Activated naive CD8-positive, alpha-beta T cell treated with anti-CD3 and anti-CD28 coated beads, Interleukin-2, amount 50 U/mL, for 24 hours (primary cell): ENCODE results near the gene CASK.
"Not testable (repeated sequence)": the region's sequence is repeated elsewhere in the genome, so short reads cannot be mapped to it uniquely, and the experiment has no call there.

Experiments used
- ATAC-seq: fragments of 150-1000 bp; cut with Tn5 transposase; one replicate; pipeline ENCODE4 v1.10.0; 2021
- DNase-seq: peaks from one replicate; pipeline ENCODE4 v3.0.0; 2021
- H3K27ac Mint-ChIP-seq: one replicate; pipeline ENCODE4 v1.8.0; 2021; ENCODE audit warnings: mild to moderate bottlenecking, mixed read lengths
- H3K27me3 Mint-ChIP-seq: one replicate; pipeline ENCODE4 v1.8.0; 2021; ENCODE audit warnings: mixed read lengths
- H3K36me3 Mint-ChIP-seq: one replicate; pipeline ENCODE4 v1.8.0; 2021; ENCODE audit warnings: low read depth, mixed read lengths
- H3K4me1 Mint-ChIP-seq: one replicate; pipeline ENCODE4 v1.8.0; 2021; ENCODE audit warnings: mixed read lengths
- H3K4me3 Mint-ChIP-seq: one replicate; pipeline ENCODE4 v1.8.0; 2021; ENCODE audit warnings: mild to moderate bottlenecking, moderate library complexity, mixed read lengths
- H3K9me3 Mint-ChIP-seq: one replicate; pipeline ENCODE4 v1.8.0; 2021; ENCODE audit warnings: mixed read lengths

CASK gene

DNA sequence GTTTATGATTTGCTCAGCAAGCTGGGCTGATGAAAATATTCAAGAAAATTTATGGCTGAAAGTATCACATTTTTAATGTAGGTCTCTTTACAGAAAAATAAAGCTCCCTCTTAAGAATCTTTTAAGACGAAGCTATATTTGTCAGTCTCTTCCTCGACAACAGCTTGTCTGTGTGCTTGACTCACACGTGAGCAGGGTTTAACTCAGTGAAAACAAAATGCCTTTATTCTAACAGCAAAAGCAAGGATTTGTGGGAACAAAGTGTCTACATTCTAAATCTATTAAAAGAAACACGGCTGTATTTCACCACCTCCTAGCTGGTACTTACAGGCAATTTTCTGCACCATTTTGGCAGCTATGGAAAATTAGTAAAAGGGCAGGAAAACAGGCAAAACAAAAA, 400.7 kb downstream of the CASK start:
- Mint-ChIP-seq H3K4me1 (peaks cover 28% of the 10 kb centered on the region), H3K9me3 (no peaks in the 10 kb centered on the region), H3K4me3 (no peak overlapping the region), H3K36me3 (peaks cover 5% of the 10 kb centered on the region), H3K27me3 (no peaks in the 10 kb centered on the region), H3K27ac (no peak overlapping the region)
- ATAC-seq: no peak
- DNase-seq: no peak

DNA sequence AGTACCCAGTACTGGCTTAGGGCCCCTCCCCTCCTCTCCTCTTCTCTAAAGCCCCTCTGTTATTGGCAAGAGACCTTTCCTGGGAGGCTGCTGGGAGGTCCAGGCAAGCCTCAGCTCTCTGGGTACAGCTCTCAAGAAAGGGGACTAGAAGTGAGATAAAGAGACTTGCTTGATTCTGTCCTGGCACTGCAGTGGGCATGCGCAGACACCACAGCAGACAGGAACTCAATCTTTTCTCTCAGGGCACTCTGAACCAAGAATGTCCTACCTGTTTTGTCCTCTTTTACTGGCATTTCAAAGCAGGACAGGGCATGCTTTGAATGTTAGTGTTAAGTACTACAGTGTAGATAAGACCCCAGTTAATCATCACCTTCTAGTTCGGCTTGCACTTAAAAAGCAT, 401.3 kb downstream of the CASK start:
- no peak overlapping the region for H3K27ac Mint-ChIP-seq

DNA sequence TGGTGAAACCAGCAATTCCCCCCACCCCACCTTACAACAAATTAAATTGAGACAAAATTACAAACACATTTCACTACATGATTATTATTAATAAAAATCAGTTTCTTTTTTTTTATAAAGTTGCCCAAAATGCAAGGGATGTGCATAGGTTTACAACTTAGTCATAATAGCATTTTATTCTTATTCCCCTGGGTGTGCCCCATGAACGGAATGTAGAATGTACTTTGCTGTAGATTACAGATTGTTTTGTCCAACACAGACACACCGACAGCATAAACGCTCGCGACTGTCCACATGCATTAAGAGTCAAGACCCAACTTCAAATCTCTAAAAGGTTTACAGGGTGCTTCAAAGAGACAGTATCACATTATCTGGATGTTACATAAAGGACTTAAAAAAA, 403.9 kb downstream of the CASK start:
- Mint-ChIP-seq H3K9me3 (no peaks in the 10 kb centered on the region), H3K4me1 (peaks cover 31% of the 10 kb centered on the region), H3K27ac (no peak overlapping the region), H3K27me3 (no peaks in the 10 kb centered on the region), H3K4me3 (no peak overlapping the region), H3K36me3 (peaks cover 3% of the 10 kb centered on the region)
- ATAC-seq (no peak), DNase-seq (no peak)

More for the DNA sequence above, 401.3 kb downstream of the CASK start:
- peaks cover 5% of the 10 kb centered on the region for H3K36me3 Mint-ChIP-seq
- H3K4me1 Mint-ChIP-seq: peaks cover 29% of the 10 kb centered on the region
- no peaks in the 10 kb centered on the region for H3K9me3 Mint-ChIP-seq
- no peak overlapping the region for H3K4me3 Mint-ChIP-seq
- DNase-seq (no peak), ATAC-seq (no peak)
- H3K27me3 Mint-ChIP-seq: no peaks in the 10 kb centered on the region

DNA sequence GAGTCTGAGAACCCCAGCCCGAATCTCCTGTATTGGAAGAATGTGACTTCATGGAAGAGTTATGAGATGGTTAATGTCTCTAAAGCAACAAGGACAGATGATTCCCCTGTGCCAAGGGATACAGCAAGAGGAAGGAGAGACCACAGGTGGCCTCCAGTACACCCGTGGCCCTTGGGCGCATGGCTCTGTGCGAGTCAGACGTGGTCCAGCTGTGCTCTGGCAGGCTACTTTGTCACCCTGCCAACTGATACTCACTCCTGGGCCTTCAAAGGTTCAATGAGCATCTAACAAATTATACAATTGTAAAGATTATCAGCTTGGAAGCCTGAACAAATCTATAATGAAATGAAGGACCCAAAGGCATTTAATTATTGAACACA, 404.5 kb downstream of the CASK start:
- H3K4me1 Mint-ChIP-seq: peaks cover 37% of the 10 kb centered on the region
- no peak overlapping the region for H3K4me3 Mint-ChIP-seq
- H3K36me3 Mint-ChIP-seq: peaks cover 2% of the 10 kb centered on the region
- H3K27ac Mint-ChIP-seq: peak overlapping the region; percentile 14
- H3K27me3 Mint-ChIP-seq: no peaks in the 10 kb centered on the region
- DNase-seq: no peak
- H3K9me3 Mint-ChIP-seq: no peaks in the 10 kb centered on the region
- ATAC-seq: no peak

DNA sequence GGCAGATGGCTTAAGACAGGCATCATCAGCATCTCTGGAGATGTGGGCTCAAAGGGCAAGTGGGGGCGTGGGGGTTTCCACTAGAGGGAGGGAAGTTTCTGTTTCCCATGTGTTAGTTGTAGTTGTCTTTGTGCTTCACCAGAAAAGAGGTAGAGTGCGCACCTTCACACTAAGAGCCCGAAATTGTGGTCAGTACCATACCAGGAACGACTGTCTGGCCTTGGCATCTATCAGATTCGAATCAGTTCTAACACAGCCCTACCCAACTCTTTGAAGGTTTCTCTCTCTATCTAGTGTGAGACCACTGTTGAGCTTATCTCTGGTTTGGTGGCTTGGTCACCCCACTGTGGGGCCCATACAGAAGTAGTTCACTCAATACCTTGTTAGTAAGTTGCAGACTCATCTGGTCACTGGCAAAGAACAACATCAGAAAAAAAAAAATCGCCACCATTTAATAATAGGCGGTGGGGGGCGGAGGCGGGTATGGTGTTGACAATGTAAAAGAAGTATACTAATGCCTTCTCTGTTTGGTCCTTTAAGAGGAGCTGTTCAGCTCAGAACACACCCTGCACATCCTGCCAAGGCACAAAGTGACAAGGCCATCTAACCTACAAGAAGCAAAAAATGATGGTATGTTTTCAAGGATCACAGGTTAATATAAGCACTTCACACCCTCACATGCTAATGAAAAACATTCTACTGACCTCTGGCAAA, 405.1 kb downstream of the CASK start:
- Mint-ChIP-seq H3K27me3 (no peaks in the 10 kb centered on the region), H3K4me3 (no peak overlapping the region), H3K36me3 (no peaks in the 10 kb centered on the region), H3K27ac (peak overlapping the region; percentile 75), H3K9me3 (no peaks in the 10 kb centered on the region), H3K4me1 (peaks cover 43% of the 10 kb centered on the region)
- ATAC-seq (peak; percentile 84), DNase-seq (peak; percentile 42)

DNA sequence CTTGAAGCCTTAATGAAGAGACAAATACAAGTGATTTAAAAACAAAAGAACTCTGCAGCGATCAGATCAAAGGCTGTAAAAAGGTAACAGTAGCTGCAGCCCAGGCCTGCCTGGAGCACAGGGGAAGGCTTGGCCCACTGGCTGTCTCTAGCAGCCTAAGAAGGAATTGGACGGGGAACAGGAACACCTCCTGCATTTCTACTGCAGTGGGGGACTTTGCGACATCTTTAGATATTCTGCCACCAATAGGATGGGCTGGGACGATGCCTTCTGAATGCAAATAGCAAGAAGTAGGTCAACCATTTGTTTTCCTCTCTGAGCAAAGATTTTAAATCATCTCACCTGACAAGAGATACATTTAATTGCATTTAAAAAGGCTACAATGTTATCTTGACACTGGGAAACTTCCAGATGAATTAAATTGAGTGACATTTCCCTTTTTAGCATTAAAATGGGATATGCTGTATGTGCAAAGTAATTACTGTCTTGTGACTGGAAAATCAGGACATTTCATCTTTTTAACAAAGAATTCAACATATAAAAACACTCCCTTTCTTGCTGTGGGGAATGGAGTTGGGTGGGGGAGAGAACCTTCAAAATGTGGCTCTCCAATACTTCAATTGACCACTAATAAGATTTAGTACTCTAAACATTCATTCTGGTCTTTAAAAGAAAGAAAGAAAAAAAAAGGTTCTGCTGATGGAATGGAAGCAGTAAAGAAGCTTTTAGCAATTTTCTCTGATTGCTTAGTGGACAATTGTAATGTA, 406.2 kb downstream of the CASK start:
- Mint-ChIP-seq H3K36me3 (no peaks in the 10 kb centered on the region), H3K27me3 (no peaks in the 10 kb centered on the region), H3K9me3 (no peaks in the 10 kb centered on the region), H3K4me3 (no peak overlapping the region), H3K27ac (no peak overlapping the region), H3K4me1 (peaks cover 49% of the 10 kb centered on the region)
- ATAC-seq: no peak
- no peak for DNase-seq

DNA sequence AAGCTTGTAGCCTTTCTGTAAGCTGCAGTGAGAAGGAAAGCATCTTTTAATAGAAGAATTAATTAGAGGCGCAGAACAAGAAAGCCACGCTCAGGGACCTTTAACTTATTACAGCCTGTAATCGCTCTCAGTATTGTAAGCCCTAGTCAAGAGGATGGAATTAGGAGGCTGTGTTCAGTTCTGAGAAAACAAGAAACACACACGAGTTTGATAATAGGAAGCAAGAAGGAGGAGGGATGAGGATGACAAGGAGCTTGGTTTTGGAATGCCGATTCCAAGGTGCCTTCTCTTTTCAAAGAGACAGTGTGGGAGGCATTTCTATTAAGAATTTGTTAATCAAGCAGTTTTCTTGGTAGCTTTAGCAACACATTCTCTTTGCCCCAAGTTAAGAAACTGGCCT, 406.9 kb downstream of the CASK start:
- no peak for DNase-seq
- Mint-ChIP-seq H3K4me1 (peaks cover 52% of the 10 kb centered on the region), H3K9me3 (no peaks in the 10 kb centered on the region), H3K27ac (no peak overlapping the region), H3K27me3 (no peaks in the 10 kb centered on the region), H3K36me3 (no peaks in the 10 kb centered on the region), H3K4me3 (no peak overlapping the region)
- no peak for ATAC-seq

DNA sequence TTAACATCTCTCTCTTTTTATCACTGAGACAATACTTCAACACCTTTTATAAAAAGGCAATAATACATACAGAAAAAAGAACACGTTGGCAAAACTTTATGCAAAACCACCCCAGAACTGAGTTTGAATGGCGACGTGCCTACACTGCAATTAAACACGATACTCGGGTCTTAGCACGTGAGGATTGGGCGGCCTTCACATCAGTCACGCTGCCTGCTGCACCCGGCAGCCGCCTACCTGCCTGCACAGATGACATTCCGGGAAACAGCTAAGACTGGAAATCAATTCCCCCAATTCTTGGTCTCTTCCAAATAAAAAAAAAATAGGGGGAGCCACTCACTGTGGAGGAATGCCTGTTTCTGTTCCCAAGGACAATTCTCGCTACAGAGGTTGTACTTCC, 408.0 kb downstream of the CASK start:
- Mint-ChIP-seq H3K4me3 (no peak overlapping the region), H3K36me3 (no peaks in the 10 kb centered on the region), H3K27me3 (no peaks in the 10 kb centered on the region), H3K9me3 (no peaks in the 10 kb centered on the region), H3K27ac (no peak overlapping the region), H3K4me1 (peaks cover 52% of the 10 kb centered on the region)
- no peak for ATAC-seq
- no peak for DNase-seq

DNA sequence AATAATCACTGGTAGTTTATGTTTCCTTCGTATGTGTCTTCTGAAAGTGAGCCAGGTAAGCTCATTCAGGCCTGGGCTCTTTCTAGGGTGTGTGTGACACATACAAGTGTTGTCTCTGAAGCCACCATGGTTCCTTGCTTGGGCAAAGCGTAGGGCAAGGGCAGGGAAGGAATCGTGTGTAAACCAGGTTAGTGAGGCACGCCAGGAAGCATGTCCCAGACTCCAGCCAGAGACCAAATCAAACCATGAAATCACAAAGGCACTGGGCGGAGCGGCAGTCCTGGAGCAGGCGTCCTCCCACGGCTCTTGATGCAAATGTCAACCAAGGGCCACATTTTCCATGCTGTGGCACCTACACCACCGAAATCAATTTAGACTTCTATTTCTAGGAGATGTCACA, 409.2 kb downstream of the CASK start:
- no peak for ATAC-seq
- Mint-ChIP-seq H3K4me3 (no peak overlapping the region), H3K4me1 (peaks cover 52% of the 10 kb centered on the region), H3K36me3 (no peaks in the 10 kb centered on the region), H3K27me3 (no peaks in the 10 kb centered on the region), H3K27ac (peak overlapping the region; percentile 69), H3K9me3 (no peaks in the 10 kb centered on the region)
- peak; percentile 15 for DNase-seq

DNA sequence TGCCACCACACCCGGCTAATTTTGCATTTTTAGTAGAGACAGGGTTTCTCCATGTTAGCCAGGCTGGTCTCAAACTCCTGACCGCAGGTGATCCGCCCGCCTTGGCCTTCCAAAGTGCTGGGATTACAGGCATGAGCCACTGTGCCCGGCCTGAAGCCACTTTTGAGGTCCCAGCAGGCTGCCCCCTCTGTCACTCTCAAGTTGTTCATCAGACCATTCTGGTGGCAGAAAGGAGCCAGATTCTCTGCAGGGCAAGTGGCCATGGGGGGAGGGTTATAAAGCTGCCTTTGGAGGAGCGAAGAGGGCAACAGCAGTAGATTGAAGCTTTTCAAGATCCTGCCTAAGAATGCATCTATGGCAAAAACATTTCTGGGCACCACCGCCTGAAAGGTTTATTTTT, 410.5 kb downstream of the CASK start:
- not testable (repeated sequence) for H3K9me3 Mint-ChIP-seq, H3K4me3 Mint-ChIP-seq, H3K36me3 Mint-ChIP-seq, ATAC-seq, H3K27ac Mint-ChIP-seq, H3K27me3 Mint-ChIP-seq, DNase-seq
- peaks cover 41% of the 10 kb centered on the region for H3K4me1 Mint-ChIP-seq

DNA sequence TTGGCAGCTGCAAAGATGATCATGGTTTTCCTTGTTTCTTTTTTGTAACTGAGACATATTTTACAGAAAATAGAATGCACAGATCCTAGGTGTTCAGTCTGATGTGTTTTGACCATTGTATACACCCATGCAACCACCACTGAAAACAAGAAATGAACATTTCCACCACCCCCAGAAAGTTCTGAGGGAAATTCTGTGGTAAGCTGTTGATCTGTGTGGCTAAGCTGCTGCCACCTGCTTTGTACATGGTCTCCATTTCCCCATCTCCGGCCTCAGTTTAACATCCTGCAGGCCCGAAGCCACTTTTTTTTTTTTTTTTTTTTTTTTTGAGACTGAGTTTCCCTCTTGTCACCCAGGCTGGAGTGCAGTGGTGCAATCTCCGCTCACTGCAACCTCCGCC, 411.0 kb downstream of the CASK start:
- Mint-ChIP-seq H3K27ac (no peak overlapping the region), H3K9me3 (no peaks in the 10 kb centered on the region), H3K27me3 (no peaks in the 10 kb centered on the region), H3K4me3 (no peak overlapping the region), H3K36me3 (no peaks in the 10 kb centered on the region), H3K4me1 (peaks cover 36% of the 10 kb centered on the region)
- DNase-seq (no peak), ATAC-seq (peak; percentile 88)

DNA sequence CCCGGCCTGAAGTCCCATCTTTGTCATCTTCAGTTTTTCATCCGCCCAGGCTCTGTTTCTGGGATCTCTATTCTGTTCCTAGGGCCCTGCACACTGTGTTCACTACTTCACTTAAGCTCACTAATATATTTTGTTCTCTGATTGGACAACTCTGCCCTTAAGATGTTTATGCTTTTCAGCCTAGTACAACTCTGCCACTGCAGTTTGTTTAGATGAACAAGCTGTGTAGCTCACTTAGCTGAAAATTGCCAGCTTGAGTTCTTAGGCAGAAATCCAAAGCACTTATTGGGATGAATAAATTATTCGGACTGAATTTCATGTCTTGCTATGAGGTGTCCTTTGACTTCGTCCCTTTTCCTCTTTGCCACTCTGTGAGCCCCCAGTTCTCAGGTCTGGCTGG, 415.4 kb downstream of the CASK start:
- H3K27ac Mint-ChIP-seq: no peak overlapping the region
- H3K4me3 Mint-ChIP-seq: no peak overlapping the region
- ATAC-seq: no peak
- DNase-seq: no peak
- H3K4me1 Mint-ChIP-seq: peaks cover 8% of the 10 kb centered on the region
- no peaks in the 10 kb centered on the region for H3K36me3 Mint-ChIP-seq
- H3K27me3 Mint-ChIP-seq: no peaks in the 10 kb centered on the region
- no peaks in the 10 kb centered on the region for H3K9me3 Mint-ChIP-seq

DNA sequence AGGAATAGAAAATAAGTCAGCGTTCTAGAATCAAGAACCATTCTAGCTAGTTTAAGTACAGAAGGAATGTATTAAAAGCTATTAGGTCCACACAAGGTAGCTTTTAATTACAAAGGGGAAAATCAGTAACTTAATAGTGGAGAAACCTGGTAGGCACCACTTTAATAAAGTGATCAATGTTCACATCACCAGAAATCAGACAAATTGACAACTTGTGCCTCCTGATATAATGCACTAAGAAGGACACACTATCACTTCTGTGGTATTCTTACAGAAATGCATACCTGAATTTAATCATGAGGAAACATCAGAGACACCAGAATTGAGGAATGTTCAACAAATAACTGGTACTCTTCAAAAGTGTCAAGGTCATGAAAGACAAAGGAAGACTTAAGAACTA, 421.4 kb downstream of the CASK start:
- ATAC-seq: no peak
- H3K9me3 Mint-ChIP-seq: no peaks in the 10 kb centered on the region
- DNase-seq: no peak
- H3K4me3 Mint-ChIP-seq: no peak overlapping the region
- no peaks in the 10 kb centered on the region for H3K36me3 Mint-ChIP-seq
- H3K4me1 Mint-ChIP-seq: no peaks in the 10 kb centered on the region
- no peak overlapping the region for H3K27ac Mint-ChIP-seq
- H3K27me3 Mint-ChIP-seq: no peaks in the 10 kb centered on the region

DNA sequence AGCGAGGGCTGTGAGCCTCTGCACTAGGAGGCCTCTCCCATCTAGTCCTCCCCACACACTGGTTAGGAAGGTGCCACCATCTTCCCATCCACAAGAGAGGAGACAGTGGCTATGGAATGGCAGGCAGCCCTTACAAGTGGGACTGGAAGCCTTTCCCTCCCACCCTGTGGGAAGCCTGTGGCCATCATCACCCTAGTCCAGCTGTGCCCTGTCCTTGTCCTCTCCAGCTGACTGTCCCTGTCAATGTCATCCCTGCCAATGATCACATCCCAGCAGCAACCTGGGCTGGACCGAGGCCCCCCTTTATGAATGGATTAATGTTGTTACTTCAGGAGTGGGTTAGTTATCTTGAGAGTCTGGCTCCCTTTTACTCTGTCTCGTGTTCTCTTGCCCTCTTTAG, 423.4 kb downstream of the CASK start:
- Mint-ChIP-seq H3K4me1 (no peaks in the 10 kb centered on the region), H3K9me3 (peaks cover 4% of the 10 kb centered on the region)

DNA sequence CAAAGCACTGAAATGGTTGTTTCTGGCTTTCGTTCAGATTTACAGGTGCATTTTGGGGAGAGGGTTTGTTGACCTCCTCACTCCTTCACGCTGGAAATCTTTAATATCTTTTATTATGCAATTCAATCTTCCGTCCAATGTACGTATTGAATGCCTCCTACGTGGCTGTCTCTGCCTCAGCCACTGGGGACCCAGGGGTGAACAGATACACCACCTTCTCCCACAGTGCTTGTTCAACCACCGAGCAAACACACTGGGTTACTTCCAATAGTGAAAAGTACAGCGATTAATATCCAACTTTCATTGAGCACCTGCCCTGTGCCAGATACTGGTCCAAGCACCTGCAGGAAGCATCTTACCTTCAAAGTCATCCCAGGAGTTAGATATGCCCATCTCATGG, 424.2 kb downstream of the CASK start:
- ATAC-seq: no peak
- no peaks in the 10 kb centered on the region for H3K36me3 Mint-ChIP-seq

More for the DNA sequence above, 423.4 kb downstream of the CASK start:
- Mint-ChIP-seq H3K4me3 (no peak overlapping the region), H3K27me3 (no peaks in the 10 kb centered on the region), H3K36me3 (no peaks in the 10 kb centered on the region), H3K27ac (no peak overlapping the region)
- ATAC-seq: no peak
- no peak for DNase-seq

More for the DNA sequence above, 424.2 kb downstream of the CASK start:
- Mint-ChIP-seq H3K27ac (no peak overlapping the region), H3K4me1 (no peaks in the 10 kb centered on the region), H3K9me3 (peaks cover 4% of the 10 kb centered on the region), H3K4me3 (no peak overlapping the region), H3K27me3 (no peaks in the 10 kb centered on the region)
- DNase-seq: no peak
